GM12864 (cell line): ENCODE data around the gene PLA2G5.
"Not testable (repeated sequence)": the region's sequence is repeated elsewhere in the genome, so short reads cannot be mapped to it uniquely, and the experiment has no call there.

Experiments used
- DNase-seq: peaks from one replicate; pipeline ENCODE4 v3.0.0-alpha.2; 2011; ENCODE audit warnings: low read depth
- H3K4me3 ChIP-seq: 2 replicates; pipeline ENCODE4 v1.5.1; 2011; ENCODE audit warnings: mild to moderate bottlenecking, low read depth, low read length, control low read depth
- TF ChIP-seq, protein P1 (sequence below): IDR thresholded peaks from 2 replicates; pipeline ENCODE4 v1.5.1; 2011; ENCODE audit warnings: low read depth, mild to moderate bottlenecking, moderate library complexity, low read length, control low read depth, inconsistent platforms; ENCODE audit errors: missing control alignments

PLA2G5 gene

GRCh38 chr1:20051218-20051829 lies 18.7 kb upstream of the PLA2G5 start:
- TF ChIP-seq, protein P1, sequence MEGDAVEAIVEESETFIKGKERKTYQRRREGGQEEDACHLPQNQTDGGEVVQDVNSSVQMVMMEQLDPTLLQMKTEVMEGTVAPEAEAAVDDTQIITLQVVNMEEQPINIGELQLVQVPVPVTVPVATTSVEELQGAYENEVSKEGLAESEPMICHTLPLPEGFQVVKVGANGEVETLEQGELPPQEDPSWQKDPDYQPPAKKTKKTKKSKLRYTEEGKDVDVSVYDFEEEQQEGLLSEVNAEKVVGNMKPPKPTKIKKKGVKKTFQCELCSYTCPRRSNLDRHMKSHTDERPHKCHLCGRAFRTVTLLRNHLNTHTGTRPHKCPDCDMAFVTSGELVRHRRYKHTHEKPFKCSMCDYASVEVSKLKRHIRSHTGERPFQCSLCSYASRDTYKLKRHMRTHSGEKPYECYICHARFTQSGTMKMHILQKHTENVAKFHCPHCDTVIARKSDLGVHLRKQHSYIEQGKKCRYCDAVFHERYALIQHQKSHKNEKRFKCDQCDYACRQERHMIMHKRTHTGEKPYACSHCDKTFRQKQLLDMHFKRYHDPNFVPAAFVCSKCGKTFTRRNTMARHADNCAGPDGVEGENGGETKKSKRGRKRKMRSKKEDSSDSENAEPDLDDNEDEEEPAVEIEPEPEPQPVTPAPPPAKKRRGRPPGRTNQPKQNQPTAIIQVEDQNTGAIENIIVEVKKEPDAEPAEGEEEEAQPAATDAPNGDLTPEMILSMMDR = no peak
- H3K4me3 ChIP-seq = no peak overlapping the region
- DNase-seq = no peak

- DNase-seq = no peak
- no peak overlapping the region for H3K4me3 ChIP-seq
- TF ChIP-seq, protein P1 = no peak
Measured at GRCh38 chr1:20052386-20052785, 17.6 kb upstream of the PLA2G5 start.

- TF ChIP-seq, protein P1 = no peak
- no peak overlapping the region for H3K4me3 ChIP-seq
- DNase-seq = no peak
Measured at GRCh38 chr1:20057886-20058420, 12.0 kb upstream of the PLA2G5 start.

DNA sequence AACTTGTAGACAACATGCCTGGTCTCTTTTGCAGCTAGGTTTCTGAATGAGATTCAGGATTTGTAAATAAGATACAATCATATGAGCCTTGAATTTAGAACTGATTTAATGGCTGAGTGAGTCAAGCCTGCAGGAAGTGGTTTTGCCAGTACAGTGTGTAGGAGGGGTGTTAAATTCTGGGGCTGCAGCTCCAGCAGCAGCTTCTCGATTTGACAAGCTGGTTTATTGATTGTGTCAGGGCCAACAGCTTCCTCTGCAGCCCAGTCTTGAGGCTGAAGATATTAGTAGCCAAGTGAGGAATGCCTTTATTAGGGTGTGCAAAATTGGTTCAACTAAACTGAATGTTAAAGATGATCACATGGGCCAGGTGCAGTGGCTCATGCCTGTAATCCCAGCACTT lies 11.5 kb upstream of the PLA2G5 start:
- no peak overlapping the region for H3K4me3 ChIP-seq
- TF ChIP-seq, protein P1 = no peak
- no peak for DNase-seq

- H3K4me3 ChIP-seq = no peak overlapping the region
- TF ChIP-seq, protein P1 = no peak
- no peak for DNase-seq
Measured at GRCh38 chr1:20059847-20060246, 10.1 kb upstream of the PLA2G5 start.

DNA sequence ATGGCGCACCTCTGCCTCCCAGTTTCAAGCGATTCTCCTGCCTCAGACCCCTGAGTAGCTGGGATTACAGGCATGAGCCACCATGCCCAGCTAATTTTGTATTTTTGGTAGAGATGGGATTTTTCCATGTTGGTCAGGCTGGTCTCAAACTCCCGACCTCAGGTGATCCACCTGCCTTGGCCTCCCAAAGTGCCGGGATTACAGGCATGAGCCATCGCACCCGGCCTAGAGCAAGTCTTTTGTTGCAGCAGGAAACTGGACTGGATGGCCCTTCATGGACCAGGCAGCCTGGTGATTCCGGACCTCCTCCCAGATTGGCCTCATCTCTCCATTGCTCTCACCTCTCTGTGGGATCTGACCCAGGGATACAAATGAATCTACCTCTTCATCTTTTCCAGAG lies 9.2 kb upstream of the PLA2G5 start:
- not testable (repeated sequence) for H3K4me3 ChIP-seq

GRCh38 chr1:20061866-20062265 lies 8.1 kb upstream of the PLA2G5 start:
- no peak overlapping the region for H3K4me3 ChIP-seq
- DNase-seq = no peak
- TF ChIP-seq, protein P1 = no peak

More for the DNA sequence above, 9.2 kb upstream of the PLA2G5 start:
- DNase-seq = not testable (repeated sequence)
